Kidney capillary endothelial cell (primary cell): ENCODE data around the gene SMG1.
"Not testable (repeated sequence)": the region's sequence is repeated elsewhere in the genome, so short reads cannot be mapped to it uniquely, and the experiment has no call there.

Experiments used
- DNase-seq: peaks from one replicate; pipeline ENCODE4 v3.0.0-alpha.2; 2018; ENCODE audit warnings: low spot score

The SMG1 gene

GRCh38 chr16:18759598-18760520, 166.3 kb downstream of the SMG1 start:
- not testable (repeated sequence) for DNase-seq

- DNase-seq = not testable (repeated sequence)
These were observed 168.1 kb downstream of the SMG1 start for GRCh38 chr16:18757960-18758660.

- DNase-seq = not testable (repeated sequence)
These were observed 169.6 kb downstream of the SMG1 start for GRCh38 chr16:18756639-18757038.
